GM12878 (cell line): ENCODE data around the gene EFHC1. TPM values are rescaled to one million over a fixed set of nuclear protein-coding genes. Genes with fewer than 3 reads are reported as not detected.

Experiments used
- ATAC-seq: fragments of 200-7000 bp; cut with Tn5 transposase; 3 replicates; pipeline ENCODE4 v1.9.1; 2020; ENCODE audit warnings: mild to moderate bottlenecking, moderate library complexity
- BruUV-seq: library from RNA; stranded (reverse); fragments of 400-500 nt; replicated peaks from 2 replicates; lab custom pipeline; 2021; lab: Mats Ljungman, UMichigan
- CTCF ChIA-PET: fragments of 300-600 bp; sonication (Branson Sonifier 250); formaldehyde crosslinking; extraction: SDS; loops from one replicate; lab custom pipeline; 2021; ENCODE audit warnings: inconsistent platforms; lab: Yijun Ruan, JAX
- POLR2A ChIA-PET: fragments of 350-600 bp; formaldehyde crosslinking; extraction: SDS; loops from one replicate; lab custom pipeline; 2021; ENCODE audit warnings: inconsistent platforms; lab: Charles Lee
- RAD21 ChIA-PET: fragments of 300-600 bp; sonication (Branson Sonifier 250); formaldehyde crosslinking; loops from one replicate; lab custom pipeline; 2023; ENCODE audit warnings: antibody characterized with exemption; ENCODE audit not compliant: unreplicated experiment; lab: Charles Lee
- SMC1A ChIA-PET: fragments of 300-600 bp; sonication (Branson Sonifier 250); formaldehyde crosslinking; loops from one replicate; lab custom pipeline; 2023; ENCODE audit not compliant: unreplicated experiment, uncharacterized antibody; lab: Charles Lee
- DNase-seq: peaks from one replicate; pipeline ENCODE4 v3.0.0-alpha.2; 2011; ENCODE audit warnings: low read depth, low spot score
- FAIRE-seq: peaks from 3 replicates; lab custom pipeline; 2011; peaks lifted over from hg19 to GRCh38; lab: Jason Lieb, UNC
- H2AFZ ChIP-seq: 2 replicates; pipeline ENCODE4 v1.6.0; 2011; ENCODE audit warnings: low read depth, low read length, control low read depth; ENCODE audit not compliant: control insufficient read depth
- H3K27ac ChIP-seq: 2 replicates; pipeline ENCODE4 v1.5.1; 2011; ENCODE audit warnings: control low read depth; ENCODE audit not compliant: control insufficient read depth, insufficient read depth
- H3K27me3 ChIP-seq, 2 experiments: replicated peaks in 1 of 2; 2 replicates each; pipeline versions ENCODE4 v1.6.0 to v1.6.1; 2011; ENCODE audit warnings: low read length in 1 of 2; ENCODE audit not compliant: control insufficient read depth in 2 of 2, insufficient read depth in 2 of 2
- H3K36me3 ChIP-seq, 2 experiments: 2 replicates each; pipeline ENCODE4 v1.5.1; 2011; ENCODE audit warnings: low read length in 1 of 2; ENCODE audit not compliant: control insufficient read depth in 2 of 2, insufficient read depth in 2 of 2
- H3K4me1 ChIP-seq: 2 replicates; pipeline ENCODE4 v1.6.1; 2011; ENCODE audit warnings: mild to moderate bottlenecking, low read length, moderate library complexity, mixed read lengths; ENCODE audit not compliant: control insufficient read depth, insufficient read depth
- H3K4me2 ChIP-seq: 2 replicates; pipeline ENCODE4 v1.6.0; 2011; ENCODE audit warnings: control low read depth; ENCODE audit not compliant: control insufficient read depth, insufficient read depth
- H3K4me3 ChIP-seq: fragments of 200-600 bp; sonication (generic); 2 replicates; pipeline ENCODE4 v1.5.1; 2016
- H3K79me2 ChIP-seq: 2 replicates; pipeline ENCODE4 v1.6.0; 2011; ENCODE audit warnings: low read length; ENCODE audit not compliant: control insufficient read depth, insufficient read depth
- H3K9ac ChIP-seq: 2 replicates; pipeline ENCODE4 v1.8.0; 2011; ENCODE audit warnings: low read length, control low read depth, mixed read lengths; ENCODE audit not compliant: control insufficient read depth, insufficient read depth
- H3K9me3 ChIP-seq: replicated peaks from 3 replicates; pipeline ENCODE4 v1.5.1; 2011; ENCODE audit warnings: mild to moderate bottlenecking, low read length; ENCODE audit not compliant: control insufficient read depth, insufficient read depth
- H4K20me1 ChIP-seq: 2 replicates; pipeline ENCODE4 v1.6.0; 2011; ENCODE audit not compliant: control insufficient read depth, insufficient read depth
- BACH1 ChIP-seq: fragments of 450-650 bp; IDR thresholded peaks from 2 replicates; pipeline ENCODE4 v1.6.1; 2017; ENCODE audit warnings: mild to moderate bottlenecking, borderline replicate concordance
- BCL3 ChIP-seq: IDR thresholded peaks from 2 replicates; pipeline ENCODE4 v1.6.1; 2011; ENCODE audit warnings: borderline replicate concordance, low read depth, mild to moderate bottlenecking, moderate library complexity, low read length; ENCODE audit not compliant: insufficient read depth, poor library complexity, severe bottlenecking
- BHLHE40 ChIP-seq, 2 experiments: fragments of 450-650 bp in 1 of 2; IDR thresholded peaks; 2 replicates each; pipeline ENCODE4 v1.6.1; 2011 to 2017; ENCODE audit warnings: low read depth in 2 of 2, borderline replicate concordance in 1 of 2, improper control_type of control experiment in 1 of 2, low read length in 1 of 2, mild to moderate bottlenecking in 1 of 2
- EGR1 ChIP-seq, 2 experiments: IDR thresholded peaks; 1 replicate in 1 of 2; 2 replicates in 1 of 2; pipeline ENCODE4 v1.6.1; 2011 to 2012; ENCODE audit warnings: low read depth in 2 of 2, low read length in 2 of 2, borderline replicate concordance in 1 of 2, mild to moderate bottlenecking in 1 of 2, moderate library complexity in 1 of 2
- FOXM1 ChIP-seq: IDR thresholded peaks from 2 replicates; pipeline ENCODE4 v1.6.1; 2012; ENCODE audit warnings: low read depth, mild to moderate bottlenecking, inconsistent platforms, low read length, moderate library complexity
- GABPA ChIP-seq: IDR thresholded peaks from 2 replicates; pipeline ENCODE4 v1.6.1; 2014; ENCODE audit warnings: antibody characterized with exemption, low read depth, mild to moderate bottlenecking, inconsistent platforms
- KLF5 ChIP-seq: fragments of 450-650 bp; IDR thresholded peaks from 2 replicates; pipeline ENCODE4 v1.6.1; 2014; ENCODE audit warnings: mild to moderate bottlenecking; ENCODE audit not compliant: partially characterized antibody
- NFXL1 ChIP-seq: fragments of 450-650 bp; IDR thresholded peaks from 2 replicates; pipeline ENCODE4 v1.6.1; 2017; ENCODE audit warnings: antibody characterized with exemption, mild to moderate bottlenecking, borderline replicate concordance
- PKNOX1 ChIP-seq: fragments of 450-650 bp; IDR thresholded peaks from 2 replicates; pipeline ENCODE4 v1.6.1; 2016; ENCODE audit warnings: mild to moderate bottlenecking
- SIX5 ChIP-seq: IDR thresholded peaks from 2 replicates; pipeline ENCODE4 v1.6.1; 2011; ENCODE audit warnings: mild to moderate bottlenecking, low read depth, low read length, moderate library complexity; ENCODE audit not compliant: severe bottlenecking
- SMARCA5 ChIP-seq: fragments of 450-650 bp; IDR thresholded peaks from 2 replicates; pipeline ENCODE4 v1.6.1; 2017; ENCODE audit warnings: mild to moderate bottlenecking
- WGBS: methylation state at CpG from one replicate; pipeline ENCODE4 v1.1.6; 2016; ENCODE audit warnings: low lambda C conversion rate; ENCODE audit not compliant: insufficient replicate concordance, insufficient coverage; ENCODE audit errors: missing lambda C conversion rate; 5-methylcytosine and 5-hydroxymethylcytosine counted together
- in situ Hi-C: fragments of 300-500 bp; cut with MboI; formaldehyde crosslinking; loops from 9 replicates; pipeline ENCODE4 v1.14.3; 2018; ENCODE audit warnings: mixed read lengths
- intact Hi-C: fragments of 100-400 bp; cut with micrococcal nuclease; formaldehyde crosslinking; loops from one replicate; pipeline ENCODE4 v1.14.2; 2022; ENCODE audit not compliant: unreplicated experiment
- polyA plus RNA-seq, 11 experiments: library from polyadenylated mRNA; depleted of rRNA in 4 of 11; unstranded in 6 of 11; stranded (reverse) in 5 of 11; fragments of >200 nt; fragmentation: Nextera tagmentation in 4 of 11; fragmentation: Illumina TruSeq in 1 of 11; extraction: Ambion mirVana in 4 of 11; extraction: Trizol in 1 of 11; gene quantifications; 1 replicate in 1 of 11; 2 replicates in 10 of 11; pipeline versions ENCODE4 v1.2.1 to v1.2.3, GENCODE V29; 2011 to 2016; ENCODE audit warnings: inconsistent platforms in 2 of 11, missing spikeins in 2 of 11, low read depth in 1 of 11
- total RNA-seq, 4 experiments: library from RNA; depleted of rRNA in 3 of 4; stranded (reverse); fragments of >200 nt in 3 of 4; fragmentation: Illumina TruSeq in 1 of 4; extraction: Trizol in 1 of 4; gene quantifications; 2 replicates each; pipeline versions ENCODE4 v1.2.1 to v1.2.3, GENCODE V29; 2013 to 2021
- TF ChIP-seq, protein P1 (sequence below): fragments of 150-350 bp; IDR thresholded peaks from 2 replicates; pipeline ENCODE4 v1.6.1; 2014; ENCODE audit warnings: mild to moderate bottlenecking, low read depth, low read length
- TF ChIP-seq, protein P2 (sequence below), 3 experiments: IDR thresholded peaks in 2 of 3; conservative IDR thresholded peaks in 1 of 3; 2 replicates each; pipeline ENCODE4 v1.5.1; 2011; ENCODE audit warnings: low read depth in 3 of 3, low read length in 3 of 3, mild to moderate bottlenecking in 3 of 3, control low read depth in 2 of 3, moderate library complexity in 2 of 3, inconsistent platforms in 1 of 3, mixed read lengths in 1 of 3; ENCODE audit not compliant: control insufficient read depth in 2 of 3, insufficient read depth in 1 of 3; ENCODE audit errors: extremely low read depth in 1 of 3

EFHC1 gene
- total and polyA plus RNA-seq, 10 of the 15 experiments (the other 5 are each of a cell fraction or from before 2014, with no cell fraction given): 5.5 to 14.5 (median 8.8) TPM

DNA sequence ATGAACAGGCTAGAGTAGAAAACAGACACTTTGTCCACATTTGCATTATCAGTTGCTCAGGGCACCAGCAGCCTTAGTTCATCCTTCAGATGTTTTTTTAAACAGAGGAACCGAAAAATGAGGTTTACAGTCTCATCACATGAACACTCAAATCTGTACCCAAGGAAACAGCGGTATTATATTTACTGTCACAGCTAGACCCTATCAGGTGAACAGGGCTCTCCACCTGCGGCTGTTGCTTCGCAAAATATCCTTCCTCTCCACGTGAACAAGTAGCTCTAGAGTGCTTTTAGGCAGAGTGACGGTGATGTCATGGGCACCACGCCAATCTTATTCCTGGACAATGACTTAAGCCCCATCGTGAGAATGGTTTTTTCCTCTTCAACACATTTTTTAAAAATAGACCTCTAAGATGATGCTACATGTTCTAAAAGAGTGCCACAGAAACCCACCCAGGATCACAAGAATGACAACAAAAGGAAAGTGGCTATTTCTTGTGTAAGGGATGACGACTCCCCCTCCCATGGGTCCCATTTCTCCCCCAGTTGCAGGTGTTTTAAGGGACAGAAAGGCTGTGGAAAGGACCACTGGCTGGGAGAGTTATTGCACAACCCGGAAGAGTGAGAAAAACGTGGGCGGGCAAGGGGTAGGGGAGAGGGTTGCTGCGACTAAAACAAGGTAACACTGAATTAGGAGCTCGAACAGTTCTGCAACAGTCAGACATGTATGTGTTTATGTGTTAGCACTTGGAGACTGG, 77.7 kb downstream of the EFHC1 start:
- intact Hi-C loops: loop anchor here (1.0 to 5.0 kb wide), 6 partner anchors 39 to 216 kb away; partner anchors contain the start of genes EFHC1, MCM3 and TRAM2
- Histone ChIP-seq H3K79me2 (no peaks in the 10 kb centered on the region), H3K9me3 (no peaks in the 10 kb centered on the region; the same call in 1 of the 3 replicates), H3K9ac (peak overlapping the region; percentile 38), H3K27me3 (no peaks in the 10 kb centered on the region), H3K4me2 (peak overlapping the region; percentile 75), H2AFZ (peak overlapping the region; percentile 11; the same call in 1 of the 2 replicates), H3K36me3 (peaks cover 2 to 5% of the 10 kb centered on the region in 2 experiments; a peak in 3 of 4 replicates), H3K4me1 (peaks cover 64% of the 10 kb centered on the region), H4K20me1 (no peaks in the 10 kb centered on the region), H3K4me3 (peak overlapping the region; percentile 61), H3K27ac (peak overlapping the region; percentile 96)
- under 1% methylated on average over 14 of the region's 14 CpGs for WGBS
- in situ Hi-C loops: loop anchor here (5.0 kb wide), 2 partner anchors 81 to 196 kb away; no protein-coding TSS in a partner anchor
- ATAC-seq (peak; percentile 87), FAIRE-seq (peak; percentile 84), DNase-seq (peak; percentile 95)
- ChIA-PET RAD21 (interaction anchor here (1.2 to 11.6 kb wide), 11 partner anchors 12 to 213 kb away, joined by 3 to 124 read pairs (median 6); partner anchors contain the start of genes EFHC1 and MCM3), SMC1A (interaction anchor here (0.8 to 14.8 kb wide), 11 partner anchors 10 to 193 kb away, joined by 3 to 249 read pairs (median 7); partner anchors contain the start of gene EFHC1), POLR2A (interaction anchor here (1.0 to 3.5 kb wide), 5 partner anchors 8 to 106 kb away, joined by 3 to 16 read pairs (median 8); partner anchors contain the start of gene EFHC1), CTCF (interaction anchor here (0.9 to 10.3 kb wide), 11 partner anchors 12 to 168 kb away, joined by 3 to 83 read pairs (median 12); partner anchors contain the start of genes EFHC1 and TRAM2)
- BruUV-seq: no TSS peak
- TF ChIP-seq BHLHE40 (IDR thresholded peaks at IDR 0.05; ENCODE audit: borderline replicate concordance in 1 of 2, low read depth in 2 of 2, low read length in 1 of 2): peak; percentile 93
- TF ChIP-seq KLF5: peak; percentile 36
- peak; percentile 83 for TF ChIP-seq PKNOX1
- no peak; the same call in 1 of the 2 replicates for TF ChIP-seq BACH1
- no peak for TF ChIP-seq SIX5
- peak; percentile 11 for TF ChIP-seq BCL3
- peak; percentile 97 for TF ChIP-seq FOXM1
- TF ChIP-seq EGR1 (IDR thresholded peaks at IDR 0.05; ENCODE audit: borderline replicate concordance in 1 of 2, low read depth in 2 of 2, low read length in 2 of 2): peak in 1 of 2 experiments; percentile 92; a peak in 2 of 3 replicates
- TF ChIP-seq NFXL1: no peak
- peak; percentile 70; the same call in 1 of the 2 replicates for TF ChIP-seq SMARCA5
- TF ChIP-seq, protein P1, sequence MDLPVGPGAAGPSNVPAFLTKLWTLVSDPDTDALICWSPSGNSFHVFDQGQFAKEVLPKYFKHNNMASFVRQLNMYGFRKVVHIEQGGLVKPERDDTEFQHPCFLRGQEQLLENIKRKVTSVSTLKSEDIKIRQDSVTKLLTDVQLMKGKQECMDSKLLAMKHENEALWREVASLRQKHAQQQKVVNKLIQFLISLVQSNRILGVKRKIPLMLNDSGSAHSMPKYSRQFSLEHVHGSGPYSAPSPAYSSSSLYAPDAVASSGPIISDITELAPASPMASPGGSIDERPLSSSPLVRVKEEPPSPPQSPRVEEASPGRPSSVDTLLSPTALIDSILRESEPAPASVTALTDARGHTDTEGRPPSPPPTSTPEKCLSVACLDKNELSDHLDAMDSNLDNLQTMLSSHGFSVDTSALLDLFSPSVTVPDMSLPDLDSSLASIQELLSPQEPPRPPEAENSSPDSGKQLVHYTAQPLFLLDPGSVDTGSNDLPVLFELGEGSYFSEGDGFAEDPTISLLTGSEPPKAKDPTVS: no peak
- TF ChIP-seq GABPA: peak; percentile 57; the same call in 1 of the 2 replicates
- TF ChIP-seq, protein P2, sequence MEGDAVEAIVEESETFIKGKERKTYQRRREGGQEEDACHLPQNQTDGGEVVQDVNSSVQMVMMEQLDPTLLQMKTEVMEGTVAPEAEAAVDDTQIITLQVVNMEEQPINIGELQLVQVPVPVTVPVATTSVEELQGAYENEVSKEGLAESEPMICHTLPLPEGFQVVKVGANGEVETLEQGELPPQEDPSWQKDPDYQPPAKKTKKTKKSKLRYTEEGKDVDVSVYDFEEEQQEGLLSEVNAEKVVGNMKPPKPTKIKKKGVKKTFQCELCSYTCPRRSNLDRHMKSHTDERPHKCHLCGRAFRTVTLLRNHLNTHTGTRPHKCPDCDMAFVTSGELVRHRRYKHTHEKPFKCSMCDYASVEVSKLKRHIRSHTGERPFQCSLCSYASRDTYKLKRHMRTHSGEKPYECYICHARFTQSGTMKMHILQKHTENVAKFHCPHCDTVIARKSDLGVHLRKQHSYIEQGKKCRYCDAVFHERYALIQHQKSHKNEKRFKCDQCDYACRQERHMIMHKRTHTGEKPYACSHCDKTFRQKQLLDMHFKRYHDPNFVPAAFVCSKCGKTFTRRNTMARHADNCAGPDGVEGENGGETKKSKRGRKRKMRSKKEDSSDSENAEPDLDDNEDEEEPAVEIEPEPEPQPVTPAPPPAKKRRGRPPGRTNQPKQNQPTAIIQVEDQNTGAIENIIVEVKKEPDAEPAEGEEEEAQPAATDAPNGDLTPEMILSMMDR (IDR thresholded peaks at IDR 0.05 in 2 of 3, conservative IDR thresholded peaks at IDR 0.05 in 1 of 3; ENCODE audit: control insufficient read depth in 2 of 3, extremely low read depth in 1 of 3, insufficient read depth in 1 of 3, low read depth in 3 of 3, low read length in 3 of 3): no peak
